Esophagus muscularis mucosa (tissue), 4 donors: ENCODE data around the gene MARCHF9. TPM values are rescaled to one million over a fixed set of nuclear protein-coding genes. Genes with fewer than 3 reads are reported as not detected.

Experiments
- DNase-seq: peaks from one replicate; pipeline ENCODE4 v3.0.0-alpha.2; 2017; ENCODE audit errors: extremely low spot score
- H3K27ac ChIP-seq, 4 donors: fragments of 200-600 bp; sonication (generic); replicated peaks in 1 of 4; 1 replicate in 3 of 4; 2 replicates in 1 of 4; pipeline ENCODE4 v1.5.1; 2016 to 2019; ENCODE audit warnings: mild to moderate bottlenecking in 1 of 4
- H3K27me3 ChIP-seq, 4 donors: fragments of 200-600 bp; sonication (generic); one replicate each; pipeline versions ENCODE4 v1.5.1 to v1.6.0; 2016 to 2019
- H3K36me3 ChIP-seq, 4 donors: fragments of 200-600 bp; sonication (generic); one replicate each; pipeline ENCODE4 v1.5.1; 2016 to 2019
- H3K4me1 ChIP-seq, 4 donors: fragments of 200-600 bp; sonication (generic); one replicate each; pipeline ENCODE4 v1.5.1; 2016 to 2019
- H3K4me3 ChIP-seq, 4 donors: fragments of 200-600 bp; sonication (generic); 1 replicate in 2 of 4; 2 replicates in 2 of 4; pipeline ENCODE4 v1.5.1; 2016 to 2019; ENCODE audit warnings: mild to moderate bottlenecking in 4 of 4, moderate library complexity in 1 of 4
- H3K9me3 ChIP-seq, 4 donors: fragments of 200-600 bp; sonication (generic); 1 replicate in 3 of 4; 2 replicates in 1 of 4; pipeline ENCODE4 v1.5.1; 2016 to 2019
- CTCF ChIP-seq, 3 experiments: fragments of 200-600 bp in 2 of 3; fragments of 450-650 bp in 1 of 3; sonication (generic) in 2 of 3; IDR thresholded peaks; one replicate each; pipeline ENCODE4 v1.5.1; 2017 to 2019; ENCODE audit warnings: antibody characterized with exemption in 3 of 3, mild to moderate bottlenecking in 2 of 3, moderate library complexity in 1 of 3
- EP300 ChIP-seq: sonication (generic); formaldehyde crosslinking; IDR thresholded peaks from one replicate; pipeline ENCODE4 v1.6.1; 2017; ENCODE audit warnings: antibody characterized with exemption
- POLR2A ChIP-seq: fragments of 450-650 bp; IDR thresholded peaks from one replicate; pipeline ENCODE4 v1.6.1; 2017; ENCODE audit warnings: antibody characterized with exemption, moderate library complexity, mild to moderate bottlenecking, low read depth
- POLR2AphosphoS5 ChIP-seq, 2 donors: sonication (generic); formaldehyde crosslinking; IDR thresholded peaks; one replicate each; pipeline ENCODE4 v1.6.1; 2017; ENCODE audit warnings: antibody characterized with exemption in 2 of 2
- WGBS: methylation state at CpG from one replicate; pipeline ENCODE4 v1.1.5; 2018; 5-methylcytosine and 5-hydroxymethylcytosine counted together
- intact Hi-C: fragments of 100-400 bp; cut with DNase I; formaldehyde crosslinking; loops from one replicate; pipeline ENCODE4 v1.15.1; 2023
- total RNA-seq, 4 donors: library from RNA; depleted of rRNA; stranded (reverse); fragments of >200 nt; gene quantifications; one replicate each; pipeline versions ENCODE4 v1.1.0 to v1.2.1, GENCODE V29; 2016

MARCHF9 gene
- total RNA-seq, 4 donors from 2014 or later, result 5.6 to 16.9 (median 10.7) TPM

GRCh38 chr12:57717846-57718640 lies 36.9 kb upstream of the MARCHF9 start:
- H3K36me3 ChIP-seq, result peaks cover 51 to 85% (median 79%) of the 10 kb centered on the region in 4 donors
- WGBS, result 93% methylated on average over 22 of the region's 22 CpGs
- no peak overlapping the region for H3K27ac ChIP-seq
- no peaks in the 10 kb centered on the region for H3K27me3 ChIP-seq
- intact Hi-C loops, result no loop called here
- H3K9me3 ChIP-seq, result no peaks in the 10 kb centered on the region
- TF ChIP-seq POLR2A, result no peak
- no peak for TF ChIP-seq EP300
- no peak for TF ChIP-seq POLR2AphosphoS5 (IDR thresholded peaks at IDR 0.05)
- no peak for TF ChIP-seq CTCF (IDR thresholded peaks at IDR 0.05)
- no peak overlapping the region for H3K4me3 ChIP-seq
- H3K4me1 ChIP-seq, result no peaks in the 10 kb centered on the region
- DNase-seq, result peak; percentile 39

GRCh38 chr12:57718641-57719528 lies 36.0 kb upstream of the MARCHF9 start:
- TF ChIP-seq POLR2AphosphoS5 (IDR thresholded peaks at IDR 0.05) (no peak), EP300 (no peak), CTCF (IDR thresholded peaks at IDR 0.05) (no peak)
- Histone ChIP-seq H3K4me1 (no peaks in the 10 kb centered on the region), H3K4me3 (no peak overlapping the region), H3K27ac (no peak overlapping the region), H3K36me3 (peaks cover 51 to 82% (median 76%) of the 10 kb centered on the region in 4 donors), H3K9me3 (no peaks in the 10 kb centered on the region), H3K27me3 (no peaks in the 10 kb centered on the region)
- intact Hi-C loops, result no loop called here
- DNase-seq, result peak; percentile 55
- 96% methylated on average over 15 of the region's 15 CpGs for WGBS

- peaks cover 51 to 71% (median 68%) of the 10 kb centered on the region in 4 donors for H3K36me3 ChIP-seq
- intact Hi-C loops, result no loop called here
- WGBS, result 90% methylated on average over 18 of the region's 20 CpGs
Observed at GRCh38 chr12:57719777-57720605, 34.9 kb upstream of the MARCHF9 start.

More at GRCh38 chr12:57719777-57720605, 34.9 kb upstream of the MARCHF9 start:
- peak; percentile 75 for DNase-seq
- no peak for TF ChIP-seq EP300
- no peak for TF ChIP-seq CTCF (IDR thresholded peaks at IDR 0.05)
- no peak for TF ChIP-seq POLR2AphosphoS5 (IDR thresholded peaks at IDR 0.05)
- no peak for TF ChIP-seq POLR2A
- Histone ChIP-seq H3K27ac (no peak overlapping the region), H3K27me3 (peaks cover 0 to 7% (median 0%) of the 10 kb centered on the region in 4 donors), H3K4me3 (no peak overlapping the region), H3K4me1 (no peaks in the 10 kb centered on the region), H3K9me3 (no peaks in the 10 kb centered on the region)
